GM21737 (cell line): Measurements from ENCODE around the gene MYO3B.

ENCODE experiments used
- ATAC-seq: cut with Tn5 transposase; IDR thresholded peaks from one replicate; pipeline ENCODE4 v1.9.1; 2021; ENCODE audit warnings: mild to moderate bottlenecking, moderate library complexity; ENCODE audit not compliant: unreplicated experiment

Gene MYO3B

DNA sequence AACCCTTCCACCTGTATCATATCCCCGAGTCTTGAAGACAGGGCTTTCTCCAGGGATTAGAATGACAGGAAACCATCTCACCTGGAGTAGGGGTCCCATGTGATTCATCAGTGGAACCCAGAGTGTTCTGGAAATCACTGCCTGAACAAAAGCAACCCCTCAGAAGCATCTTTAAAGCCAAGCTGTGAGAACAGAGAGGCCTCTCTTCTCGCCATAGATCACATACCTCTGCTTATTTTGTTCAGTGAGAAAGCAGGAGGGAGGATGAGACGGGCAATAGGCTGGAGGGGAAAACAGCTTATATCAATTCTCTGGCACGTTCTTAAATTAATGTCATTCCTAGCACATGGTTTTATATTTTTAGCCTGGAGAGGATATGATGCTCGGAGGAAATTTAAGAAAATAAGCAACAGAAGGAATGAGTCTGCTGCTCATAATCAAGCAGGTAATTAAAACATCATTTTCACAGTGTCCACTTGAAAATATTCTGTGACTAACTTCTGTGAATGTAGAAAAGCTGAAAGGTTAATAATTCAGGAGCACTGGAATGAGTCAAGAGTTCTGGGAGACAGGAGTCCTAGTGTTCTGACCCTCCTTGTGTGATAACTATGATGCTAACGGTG is 323.6 kb downstream of the MYO3B start:
- no peak for ATAC-seq

DNA sequence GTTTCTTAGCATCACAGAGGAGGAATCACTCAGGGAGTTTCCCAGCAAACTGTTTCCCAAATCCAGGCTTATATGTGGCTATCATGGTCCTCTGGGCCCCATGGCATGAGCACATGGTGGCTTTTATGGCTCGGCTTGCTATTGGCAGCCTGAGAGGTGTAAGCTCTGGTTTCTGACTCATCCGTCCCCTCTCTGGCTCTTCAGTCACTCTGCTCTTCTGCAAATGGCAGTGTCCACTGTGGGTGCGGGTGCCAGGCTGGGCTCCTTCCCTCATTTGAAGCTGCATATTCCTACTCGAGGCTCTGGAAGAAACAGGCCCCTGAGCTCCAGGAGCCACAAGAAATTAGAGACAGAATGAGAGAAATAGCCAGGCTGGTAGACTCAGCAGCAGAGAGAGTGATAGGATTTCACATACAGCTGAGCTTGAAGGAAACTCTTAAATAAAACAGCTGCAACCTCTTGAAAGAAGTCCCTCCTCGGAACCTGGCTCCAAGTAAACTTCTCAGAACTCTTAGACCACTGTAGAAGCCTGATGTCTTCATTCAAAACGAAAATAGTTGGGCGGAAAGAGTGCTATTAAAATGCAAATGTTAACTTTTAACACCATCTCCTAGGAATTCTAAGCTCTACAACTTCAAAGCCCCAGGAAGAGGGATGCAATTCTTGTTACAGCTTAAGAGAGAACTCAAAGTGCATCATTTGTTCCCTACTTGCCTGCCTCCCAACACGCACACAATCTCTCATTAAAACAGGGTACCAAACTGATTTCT is 324.6 kb downstream of the MYO3B start:
- ATAC-seq: no peak

DNA sequence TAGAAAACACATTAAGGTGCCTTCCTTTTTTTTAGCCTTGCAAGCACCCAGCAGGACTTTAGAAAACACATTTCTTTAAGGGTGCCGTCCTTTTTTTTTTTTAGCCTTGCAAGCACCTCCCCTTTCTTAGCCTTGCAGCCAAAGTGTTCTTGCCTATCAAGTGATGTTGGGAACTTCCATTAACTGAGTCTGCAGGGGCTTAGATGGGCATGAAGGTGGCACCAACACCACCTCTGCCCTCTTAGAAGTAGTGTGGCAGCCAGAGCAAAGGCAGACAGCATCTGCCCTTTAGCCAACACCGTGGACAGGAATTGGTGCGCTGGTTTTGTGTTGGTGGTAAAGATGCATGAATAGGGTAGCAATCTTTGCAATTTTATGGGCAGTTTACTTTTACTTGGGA is 325.6 kb downstream of the MYO3B start:
- ATAC-seq: no peak

DNA sequence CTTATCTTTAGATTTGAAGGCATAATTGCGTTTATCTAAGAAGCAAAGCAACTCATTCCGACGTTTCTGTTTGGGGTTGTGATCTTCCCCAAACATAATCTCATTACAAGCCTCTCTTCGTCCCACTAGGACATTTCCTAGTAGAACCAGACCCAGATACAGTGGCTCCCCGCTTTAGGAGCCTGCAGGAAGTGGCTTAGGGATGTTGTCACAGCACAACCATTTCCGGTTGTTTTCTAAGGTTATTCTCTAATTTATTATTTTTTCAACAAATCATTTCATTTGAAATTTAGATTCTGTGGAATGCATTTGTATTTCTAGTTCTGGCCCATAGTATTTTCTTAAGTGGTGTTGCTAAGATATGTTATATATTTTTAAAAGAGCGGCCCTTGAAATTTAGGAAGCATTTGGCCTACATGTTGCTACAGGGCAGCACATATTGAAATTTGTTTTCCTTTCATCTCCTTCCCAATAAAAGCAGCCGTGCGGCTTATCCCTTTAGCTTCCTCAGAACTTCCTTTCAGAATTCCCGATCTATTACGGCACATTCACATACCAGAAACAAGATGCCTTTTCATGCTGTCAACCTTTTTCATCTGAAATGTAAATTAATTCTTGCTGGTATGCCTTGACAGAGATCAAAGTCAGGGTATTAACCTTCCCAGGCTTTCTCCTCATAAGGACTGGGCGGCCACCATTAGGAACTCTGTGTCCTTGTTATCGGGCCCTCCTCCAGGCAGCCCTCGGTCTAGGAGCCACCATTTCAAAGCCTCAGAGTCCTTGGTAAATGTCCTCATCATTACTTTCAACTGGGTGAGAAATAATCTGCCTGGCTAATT is 326.2 kb downstream of the MYO3B start:
- no peak for ATAC-seq

DNA sequence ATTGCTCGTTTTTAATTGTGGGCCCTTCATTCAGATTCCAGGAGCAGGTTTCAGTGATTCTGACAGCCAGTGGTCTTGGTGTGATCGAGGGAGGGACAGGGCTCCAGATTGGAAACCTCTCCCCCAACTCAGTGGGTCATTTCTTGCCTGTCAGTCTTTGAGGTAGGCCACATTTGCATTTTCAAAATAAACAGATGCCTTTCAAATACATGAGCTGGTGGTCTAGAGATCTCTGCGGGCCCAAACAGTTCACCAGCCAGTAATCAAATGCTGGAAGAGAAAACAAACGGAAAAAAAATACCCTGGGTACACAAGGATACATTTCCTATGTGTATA is 326.8 kb downstream of the MYO3B start:
- ATAC-seq: no peak

DNA sequence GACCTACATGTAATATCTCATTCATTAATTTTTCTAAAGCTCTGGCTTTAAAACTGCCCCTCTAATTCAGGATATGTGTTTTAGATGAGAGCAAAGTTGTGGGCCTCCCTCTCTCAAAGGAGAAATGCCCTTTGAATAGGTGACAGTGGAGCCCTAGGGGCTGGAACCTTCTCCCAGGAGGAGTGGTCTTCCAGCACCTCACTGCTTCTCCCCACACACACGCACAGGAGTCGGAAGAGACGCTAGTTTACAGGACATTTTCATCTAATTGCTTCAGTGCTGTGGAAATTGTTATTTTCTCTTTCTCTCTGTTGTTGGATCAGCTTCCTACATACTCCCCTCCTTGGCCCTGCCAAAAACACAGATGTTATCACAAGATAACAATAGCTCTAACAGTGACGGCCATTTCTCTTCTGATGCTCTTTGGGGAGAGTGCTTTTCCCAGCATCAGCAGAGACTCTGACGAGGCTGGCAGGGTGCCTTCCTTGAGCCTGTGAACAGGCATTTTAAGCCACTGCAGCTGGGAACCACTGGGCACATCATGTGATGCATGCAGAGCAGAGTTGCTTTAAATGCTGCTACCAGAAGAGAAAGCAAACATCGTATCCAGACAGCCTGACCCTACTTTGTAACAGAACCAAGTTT is 327.8 kb downstream of the MYO3B start:
- no peak for ATAC-seq

DNA sequence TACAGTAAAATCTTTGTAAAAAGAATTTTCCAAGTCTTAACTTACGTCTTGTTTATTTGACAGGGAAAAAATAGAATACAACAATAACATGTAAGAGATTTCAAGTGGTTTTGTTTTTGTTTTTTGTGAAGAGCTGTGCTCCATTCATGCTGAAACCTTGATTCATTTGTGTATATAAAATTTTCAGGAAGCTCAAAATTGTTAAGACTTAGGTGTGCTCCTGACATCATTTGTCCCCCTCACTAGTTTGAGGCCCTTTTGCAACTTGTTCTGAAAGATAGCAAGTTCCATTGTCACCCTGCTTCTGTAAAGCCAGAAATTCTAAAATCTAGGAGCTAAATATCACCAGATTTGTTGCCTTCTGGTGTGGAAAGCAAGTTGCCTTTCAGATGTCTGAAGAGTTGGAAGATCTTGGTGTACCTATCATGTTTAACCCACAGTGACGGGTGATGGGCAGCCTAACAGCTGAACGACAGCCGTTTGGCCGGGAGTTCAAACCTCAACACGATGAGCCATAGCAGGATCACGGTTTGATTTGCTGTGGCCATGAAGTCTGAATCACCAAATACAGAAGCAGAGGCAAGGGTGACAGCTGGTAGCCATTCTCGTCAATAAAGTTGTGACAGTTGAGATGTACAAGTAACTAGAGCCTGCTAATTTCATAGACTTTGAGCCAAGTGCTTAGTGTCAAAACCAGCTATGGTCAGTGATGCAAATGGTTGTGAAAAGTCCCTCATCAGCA is 331.7 kb downstream of the MYO3B start:
- no peak for ATAC-seq

DNA sequence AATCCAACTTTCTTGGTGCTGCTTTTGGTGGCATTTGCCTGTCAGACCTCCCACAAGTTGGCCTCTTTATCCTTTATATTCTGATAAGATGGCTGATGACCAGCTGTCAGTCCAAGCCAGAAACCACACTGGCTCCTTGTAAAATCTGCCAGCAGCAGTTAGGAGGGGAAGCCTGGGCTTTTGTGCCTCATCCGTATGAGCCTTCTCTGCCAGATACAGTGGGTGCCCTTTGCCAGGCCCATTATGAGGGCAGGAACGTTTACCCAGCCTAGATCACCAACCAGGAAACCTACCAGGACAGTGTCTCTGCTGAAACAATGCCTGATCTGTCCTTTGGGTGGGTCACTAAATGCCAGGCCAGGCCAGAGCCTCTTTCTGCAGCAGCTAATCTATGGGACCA is 334.3 kb downstream of the MYO3B start:
- ATAC-seq: no peak

DNA sequence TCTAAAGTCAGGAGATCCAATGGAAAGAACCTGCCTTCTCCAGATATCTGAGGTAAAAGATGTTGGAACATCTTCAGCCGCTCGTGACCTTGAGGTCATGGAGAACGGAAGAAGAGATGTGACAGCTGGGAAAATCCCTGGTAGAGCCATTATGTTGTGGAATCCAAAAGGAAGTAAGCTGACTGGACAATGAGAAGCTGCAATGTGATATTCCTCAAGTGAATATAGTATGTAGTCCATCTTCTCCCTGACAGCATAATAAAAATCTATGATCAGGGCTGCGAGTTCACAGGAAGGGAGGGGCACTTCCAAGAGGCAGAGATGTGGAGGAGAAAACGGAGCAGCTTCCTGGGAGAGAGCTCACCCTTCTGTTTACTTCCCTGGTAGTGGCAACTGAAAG is 336.2 kb downstream of the MYO3B start:
- no peak for ATAC-seq

DNA sequence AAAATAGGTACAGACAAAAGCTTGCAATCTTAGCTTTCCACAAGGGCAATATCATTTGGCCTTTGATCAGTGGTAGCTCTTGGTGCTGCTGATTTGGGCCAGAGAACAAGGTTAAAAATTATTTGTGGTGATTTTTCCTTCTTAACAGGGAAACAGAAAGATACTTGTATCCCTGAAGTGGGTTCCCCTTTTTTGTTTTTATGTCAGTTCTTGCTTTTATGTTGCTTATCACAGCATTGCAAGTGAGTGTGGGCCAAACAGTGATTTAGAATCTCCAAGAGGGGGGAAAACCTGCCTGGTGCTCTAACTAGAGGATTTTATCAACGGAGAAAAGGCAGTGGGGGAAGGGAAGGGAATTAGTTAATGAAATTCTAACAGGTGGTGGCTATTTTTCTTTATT is 339.6 kb downstream of the MYO3B start:
- no peak for ATAC-seq

DNA sequence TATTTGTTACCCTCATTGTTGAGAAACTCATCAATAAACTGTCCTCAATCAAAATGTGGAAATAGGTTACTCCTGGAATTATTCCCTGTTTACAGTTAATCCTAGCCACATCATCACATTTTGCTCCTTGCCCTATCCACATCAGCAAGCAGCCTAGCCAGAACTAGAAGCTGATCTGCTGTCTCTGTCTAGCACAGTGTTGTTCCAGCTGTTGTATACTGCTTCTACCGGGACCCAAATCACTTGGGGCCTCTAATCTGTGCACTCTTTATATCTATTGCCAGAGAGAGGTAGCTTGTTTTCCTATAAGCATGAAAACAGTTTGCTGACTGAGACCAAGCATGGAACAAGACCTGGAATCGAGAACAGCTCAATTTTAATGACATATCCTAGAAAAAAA is 341.0 kb downstream of the MYO3B start:
- ATAC-seq: no peak

DNA sequence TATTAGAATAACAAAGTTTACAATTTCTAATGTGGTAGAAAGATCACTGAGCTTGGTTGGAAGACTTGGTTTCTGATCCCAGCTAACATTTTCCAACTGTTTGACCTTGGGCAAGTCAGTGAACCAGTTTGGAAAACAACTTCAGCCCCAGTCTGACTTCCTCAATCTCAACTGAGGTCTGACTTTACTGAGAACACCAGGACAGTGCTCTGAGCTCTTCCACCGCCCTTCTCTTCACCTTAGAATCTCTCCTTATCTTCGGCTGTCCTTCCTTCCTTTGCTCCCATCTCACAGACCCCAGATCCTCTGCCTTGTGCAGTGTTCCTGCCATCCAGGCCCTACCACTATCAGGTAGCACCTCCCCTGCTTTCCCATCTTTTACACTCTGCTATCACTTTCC is 343.4 kb downstream of the MYO3B start:
- ATAC-seq: no peak

DNA sequence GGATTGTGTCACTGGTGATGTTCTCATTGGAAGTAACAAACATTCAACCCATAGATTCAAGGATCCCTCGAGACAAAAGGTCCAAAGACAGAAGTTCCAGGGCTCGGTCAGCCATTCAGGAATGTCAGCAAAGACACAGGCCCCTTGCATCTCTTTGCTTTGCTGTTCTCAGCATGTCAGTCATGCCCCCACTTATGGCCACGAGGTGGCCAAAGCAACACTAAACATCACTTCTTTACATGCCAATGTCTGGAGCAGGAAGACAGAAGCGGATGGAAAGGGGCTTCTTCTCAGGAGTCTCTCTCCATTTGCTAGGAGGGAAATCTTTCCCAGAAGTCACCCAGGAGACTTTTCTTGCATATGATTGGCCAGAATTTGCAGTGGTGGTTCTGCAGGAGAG is 345.6 kb downstream of the MYO3B start:
- no peak for ATAC-seq

DNA sequence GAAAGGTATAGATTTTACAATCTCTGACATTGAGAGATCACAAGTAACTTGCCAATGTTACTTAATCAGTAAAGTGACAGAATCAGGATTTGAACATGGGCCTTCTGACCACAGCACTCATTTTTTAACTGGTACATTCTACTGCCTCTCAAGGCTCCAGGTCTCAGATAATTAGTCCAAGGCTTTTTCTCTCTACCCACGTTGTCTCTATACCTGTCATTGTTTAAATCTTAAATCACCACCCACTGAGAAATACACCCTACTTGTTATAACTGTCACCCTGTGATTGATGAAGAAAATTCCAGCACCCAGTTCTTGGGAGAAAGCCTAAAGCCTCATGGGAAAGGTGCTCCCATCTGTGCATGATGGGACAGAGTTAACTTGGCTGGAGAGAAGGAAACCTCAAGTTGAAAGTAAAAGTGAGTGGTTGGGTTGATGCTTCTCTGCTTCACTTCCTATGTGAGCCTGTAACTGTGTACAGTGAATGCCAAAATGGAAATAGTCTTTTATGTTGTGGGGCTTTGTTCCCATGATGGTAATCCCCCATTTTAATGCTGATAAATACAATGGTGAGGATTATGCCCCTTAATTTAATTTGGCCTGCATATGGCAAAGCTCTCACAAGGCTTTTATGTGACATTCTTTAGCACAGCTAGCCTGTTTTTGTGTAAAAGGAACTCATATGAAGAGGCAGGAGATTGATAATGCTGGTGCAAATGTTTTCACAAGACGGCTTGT is 347.1 kb downstream of the MYO3B start:
- ATAC-seq: peak; percentile 77

DNA sequence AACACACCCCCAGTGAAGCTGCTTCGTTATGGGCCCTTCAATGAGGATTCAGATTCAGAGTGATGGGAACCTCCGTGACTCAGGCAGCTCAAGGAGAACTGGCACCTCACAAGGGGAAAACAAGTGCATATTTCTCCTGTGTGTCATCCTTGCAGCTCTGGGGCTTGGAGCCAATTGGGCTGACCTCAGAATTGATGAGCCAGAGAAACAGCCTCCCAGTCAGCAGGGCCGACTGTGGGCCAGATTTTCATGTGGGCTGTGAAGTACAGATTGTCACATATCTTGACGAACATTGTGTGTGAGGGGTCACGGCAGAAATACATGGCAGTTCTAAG is 347.6 kb downstream of the MYO3B start:
- no peak for ATAC-seq

DNA sequence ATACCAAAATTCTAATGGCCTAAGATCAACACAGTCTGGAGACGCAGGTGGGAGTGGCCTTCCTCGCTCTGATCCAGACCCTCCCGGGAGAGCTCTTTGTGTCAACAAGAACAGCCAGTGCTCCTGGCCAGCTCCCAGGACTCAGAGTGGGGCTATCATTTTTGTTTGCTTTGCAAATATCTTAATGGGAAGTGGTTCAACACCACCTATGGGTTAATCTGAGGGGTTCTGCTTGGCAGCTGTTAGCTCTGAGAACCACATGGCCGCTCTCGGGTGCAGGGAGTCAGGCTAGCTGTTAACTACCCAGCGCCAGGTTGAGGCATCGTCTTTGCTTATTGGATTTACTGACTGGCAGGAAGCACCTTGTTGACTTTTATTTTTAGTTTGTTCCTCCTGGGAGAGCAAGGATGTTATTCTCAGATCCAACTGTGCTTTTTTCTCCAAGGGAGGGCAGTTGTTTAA is 352.4 kb downstream of the MYO3B start:
- no peak for ATAC-seq

DNA sequence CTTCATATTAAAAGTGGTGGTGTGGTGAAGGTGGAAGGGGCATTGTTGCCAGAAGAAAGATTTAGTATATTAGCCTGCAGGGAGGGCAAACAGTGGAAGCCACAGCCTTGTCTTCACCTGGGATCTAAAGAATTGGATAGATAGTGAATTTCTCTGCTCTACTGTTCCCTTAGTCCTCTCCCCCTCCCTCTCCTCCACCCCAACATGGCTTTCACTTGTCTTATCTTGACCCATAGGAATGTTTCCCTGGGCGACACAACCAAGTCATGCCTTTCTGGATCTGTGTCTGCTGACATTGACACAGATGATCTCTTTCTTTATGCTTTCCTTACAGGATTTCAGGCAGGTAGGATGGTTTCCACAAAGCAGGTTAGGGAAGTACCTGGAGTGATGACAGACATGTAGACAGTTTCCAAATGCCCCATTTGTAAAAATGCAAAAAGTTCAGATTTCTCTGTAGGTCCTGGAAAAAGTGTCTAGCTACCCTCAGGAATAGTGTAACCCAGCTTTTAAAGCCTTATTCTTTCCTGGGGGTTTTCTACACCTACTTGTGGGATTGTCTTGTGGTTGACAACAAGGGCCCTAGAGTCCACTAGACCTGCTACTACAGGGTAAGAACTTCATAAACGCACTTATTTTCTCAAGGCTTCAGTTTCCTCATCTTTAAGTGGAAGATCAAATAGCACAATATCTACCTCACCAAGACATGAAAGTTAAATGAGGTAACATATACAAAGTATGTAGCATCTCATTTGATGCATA is 353.0 kb downstream of the MYO3B start:
- no peak for ATAC-seq

DNA sequence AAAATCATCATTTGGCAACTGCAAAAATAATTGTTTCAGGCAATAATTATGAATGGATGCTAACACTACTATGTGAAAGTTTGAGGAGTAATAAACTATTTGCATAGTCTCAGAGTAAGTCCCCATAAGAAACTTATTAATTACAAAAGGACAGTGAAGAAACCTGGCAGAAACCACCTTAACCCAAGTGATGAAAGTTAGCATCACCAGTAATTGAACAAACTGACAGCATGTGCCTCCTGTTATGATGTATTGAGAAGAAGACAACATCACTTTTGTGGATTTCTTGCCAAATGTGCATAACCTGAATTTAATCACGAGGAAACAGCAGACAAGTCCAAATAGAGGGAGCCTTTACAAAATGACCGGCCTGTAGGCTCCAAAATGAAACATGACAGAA is 353.9 kb downstream of the MYO3B start:
- no peak for ATAC-seq

DNA sequence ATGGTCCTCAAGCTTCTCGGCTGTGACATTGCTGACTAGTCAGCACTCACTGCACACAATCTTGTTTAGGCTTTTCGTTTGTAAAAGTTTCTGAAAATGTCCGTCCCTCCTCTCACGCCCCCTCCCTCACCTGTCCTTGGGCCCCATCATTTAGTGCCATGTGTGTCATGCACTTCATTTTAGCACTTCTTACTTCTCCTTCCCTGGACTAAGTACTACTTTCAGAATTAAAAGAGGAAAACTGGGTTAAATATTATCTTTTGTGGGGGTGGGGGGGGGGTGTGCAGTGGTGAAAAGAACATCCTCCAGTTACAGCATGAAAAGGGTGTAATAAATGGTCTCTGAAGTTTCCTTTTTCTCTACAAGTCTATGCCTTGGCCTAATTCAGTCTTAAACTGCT is 355.2 kb downstream of the MYO3B start:
- peak; percentile 76 for ATAC-seq
